GM21576 (cell line): ENCODE data around the gene ANKRD28.
A peak's percentile ranks its signal among the peaks of the same experiment; 100 is the strongest.
"Not testable (repeated sequence)": the region's sequence is repeated elsewhere in the genome, so short reads cannot be mapped to it uniquely, and the experiment has no call there.

Source experiments
- ATAC-seq: cut with Tn5 transposase; IDR thresholded peaks from one replicate; pipeline ENCODE4 v1.9.1; 2021; ENCODE audit warnings: mild to moderate bottlenecking, moderate library complexity; ENCODE audit not compliant: unreplicated experiment

ANKRD28 gene

DNA sequence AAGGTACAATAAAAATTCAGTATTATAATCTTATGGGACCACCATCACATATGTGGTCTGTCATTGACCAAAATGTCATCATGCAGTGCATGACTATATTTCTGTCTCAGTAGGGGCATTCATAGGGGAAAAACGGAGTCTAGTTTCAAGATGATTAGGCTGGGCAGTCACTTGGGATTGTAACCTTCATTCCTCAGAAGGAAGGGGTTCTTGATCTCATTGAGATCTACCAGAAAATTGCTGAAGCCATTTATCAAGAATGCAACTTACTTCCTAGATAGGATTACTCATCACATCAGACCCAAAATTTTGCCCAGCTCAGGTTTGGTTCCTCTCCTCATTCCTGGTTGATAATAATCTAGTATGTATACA, 158.9 kb downstream of the ANKRD28 start:
- no peak for ATAC-seq

DNA sequence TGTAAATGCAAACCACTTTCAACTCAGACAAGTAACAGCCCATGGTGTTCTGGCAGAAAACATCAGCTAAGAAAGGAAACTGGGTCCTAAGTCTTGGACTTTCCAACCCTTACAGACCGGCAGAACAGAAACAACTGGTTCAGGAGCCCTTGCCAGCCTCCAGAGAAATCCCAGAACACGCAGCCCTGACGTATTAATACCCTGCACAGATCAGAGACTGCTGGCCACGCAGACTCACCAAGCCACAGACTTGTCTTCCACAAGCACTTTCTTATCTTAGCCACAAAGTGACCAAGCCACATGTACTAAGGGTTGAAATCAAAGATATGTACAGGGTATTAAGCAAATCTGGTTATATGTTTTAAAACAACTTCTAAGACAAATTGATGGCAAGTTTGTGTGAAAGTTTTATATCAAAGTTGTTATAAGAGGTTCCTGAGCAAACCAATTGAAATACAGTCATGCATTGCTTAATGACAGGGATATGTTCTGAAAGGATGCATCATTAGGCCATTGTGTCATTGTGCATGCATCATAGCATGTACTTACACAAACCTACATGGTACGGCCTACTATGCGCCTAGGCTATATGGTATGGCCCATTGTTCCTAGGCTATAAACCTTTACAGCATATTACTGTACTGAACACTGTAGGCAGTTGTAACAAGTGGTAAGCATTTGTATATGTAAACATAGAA, 159.4 kb downstream of the ANKRD28 start:
- ATAC-seq = no peak

- ATAC-seq = no peak
Measured at GRCh38 chr3:15637131-15637951, 160.4 kb downstream of the ANKRD28 start.

DNA sequence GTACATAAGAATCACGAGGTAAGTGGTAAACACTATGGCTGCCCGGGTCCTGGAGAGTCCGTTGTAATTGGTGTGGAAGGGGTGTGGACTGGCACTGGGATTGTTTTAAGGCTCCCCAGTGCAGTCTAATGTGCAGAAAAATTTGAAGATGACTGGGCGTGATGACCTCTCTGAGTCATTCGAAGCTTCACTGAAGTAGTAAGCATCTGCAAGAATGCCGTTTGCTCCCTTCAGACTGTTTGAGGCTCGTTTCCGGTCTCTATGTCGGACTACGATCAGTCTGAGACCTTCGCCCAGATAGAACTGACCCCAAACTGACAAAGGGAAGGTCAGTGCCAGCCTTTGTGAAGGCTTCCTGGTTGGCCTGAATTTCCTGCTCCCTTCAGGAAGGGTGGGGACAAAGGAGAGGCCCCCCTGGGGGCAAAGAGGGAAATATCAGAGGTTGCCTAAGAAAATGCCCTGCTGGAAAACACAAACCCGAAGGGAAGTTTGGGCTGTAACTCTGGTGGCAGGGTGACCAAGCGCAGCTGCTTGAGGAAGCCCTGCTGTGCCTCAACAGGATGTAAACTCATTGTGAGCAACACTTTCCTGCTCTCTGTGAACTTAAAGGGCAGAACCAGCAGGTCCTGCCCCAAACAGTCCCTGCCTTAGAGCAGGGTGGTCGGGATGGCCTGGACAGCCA, 161.6 kb downstream of the ANKRD28 start:
- ATAC-seq = peak; percentile 45

DNA sequence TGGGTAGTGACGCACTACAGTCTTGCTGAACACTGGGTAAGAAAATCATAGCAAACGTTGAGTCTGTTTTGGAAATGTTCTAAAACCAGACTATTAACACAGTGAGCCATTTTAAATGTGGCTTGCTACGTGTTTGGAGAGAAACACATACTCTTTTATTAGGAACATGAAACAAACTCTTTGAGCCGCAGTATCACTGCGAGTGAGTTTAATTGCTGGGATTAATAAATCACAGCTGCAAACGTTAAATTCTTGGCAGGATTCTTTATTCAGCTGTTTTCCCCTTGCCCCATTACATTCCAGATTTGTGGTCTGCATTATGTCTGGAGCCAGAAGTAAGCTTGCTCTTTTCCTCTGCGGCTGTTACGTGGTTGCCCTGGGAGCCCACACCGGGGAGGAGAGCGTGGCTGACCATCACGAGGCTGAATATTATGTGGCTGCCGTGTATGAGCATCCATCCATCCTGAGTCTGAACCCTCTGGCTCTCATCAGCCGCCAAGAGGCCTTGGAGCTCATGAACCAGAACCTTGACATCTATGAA, 162.6 kb downstream of the ANKRD28 start:
- ATAC-seq = no peak

- ATAC-seq = no peak
Measured at GRCh38 chr3:15634671-15635070, 163.1 kb downstream of the ANKRD28 start.

- no peak for ATAC-seq
Measured at GRCh38 chr3:15633766-15634598, 163.8 kb downstream of the ANKRD28 start.

DNA sequence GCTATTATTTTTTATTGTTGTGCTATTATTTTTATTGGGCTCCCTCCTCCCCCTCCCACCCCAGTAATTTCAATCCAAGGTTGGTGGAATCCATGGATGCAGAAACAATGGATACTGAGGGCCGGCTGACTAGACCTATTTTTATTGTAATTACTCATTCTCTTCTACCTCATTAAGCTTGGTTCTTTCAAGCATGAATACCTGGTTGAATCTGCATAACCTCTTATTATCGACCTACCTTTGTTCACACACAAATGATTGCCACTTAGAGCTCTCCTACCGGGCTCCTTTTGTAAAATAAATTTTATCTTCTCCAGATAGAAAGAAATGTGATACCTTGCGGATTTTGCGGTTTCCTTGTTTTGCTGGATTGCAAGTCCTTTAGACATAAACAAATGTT, 164.6 kb downstream of the ANKRD28 start:
- ATAC-seq = no peak

- ATAC-seq = no peak
Measured at GRCh38 chr3:15632212-15632580, 165.6 kb downstream of the ANKRD28 start.

DNA sequence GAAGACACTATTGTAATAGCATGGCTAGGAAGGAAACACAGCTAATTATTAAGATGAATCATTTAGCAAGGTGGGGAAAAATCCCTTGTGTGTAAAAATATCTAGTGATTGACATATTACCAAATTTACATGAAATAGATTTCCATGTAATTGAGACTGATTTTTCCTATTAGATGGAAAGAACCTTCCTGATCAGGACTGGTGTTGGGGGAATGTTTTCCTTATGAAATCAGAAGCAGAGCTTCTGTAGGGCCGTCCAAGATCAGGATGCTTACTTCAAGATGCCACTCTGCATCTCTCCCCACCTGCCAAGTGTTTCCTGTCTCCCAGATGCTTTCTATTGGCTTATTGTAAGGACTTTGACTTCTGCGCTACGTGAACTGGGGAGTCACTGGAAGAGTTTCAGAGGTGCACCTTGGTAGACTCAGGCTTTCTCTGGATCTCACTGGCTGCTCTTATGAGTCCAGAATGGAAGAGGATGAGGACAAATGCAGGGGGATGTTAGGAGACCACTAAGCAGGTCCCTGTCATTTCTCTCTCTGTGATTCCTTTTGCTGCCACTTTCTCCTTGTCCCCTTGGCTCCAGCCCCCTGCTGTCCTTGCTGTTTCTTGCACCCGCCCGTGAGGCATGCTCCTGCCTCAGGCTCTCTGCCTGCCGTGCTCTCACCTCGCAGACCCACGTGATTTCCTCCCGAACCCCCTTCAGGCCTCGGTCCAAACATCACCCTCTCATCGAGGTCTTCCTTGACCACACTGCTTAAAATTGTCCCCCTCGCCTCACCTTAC, 166.2 kb downstream of the ANKRD28 start:
- no peak for ATAC-seq

DNA sequence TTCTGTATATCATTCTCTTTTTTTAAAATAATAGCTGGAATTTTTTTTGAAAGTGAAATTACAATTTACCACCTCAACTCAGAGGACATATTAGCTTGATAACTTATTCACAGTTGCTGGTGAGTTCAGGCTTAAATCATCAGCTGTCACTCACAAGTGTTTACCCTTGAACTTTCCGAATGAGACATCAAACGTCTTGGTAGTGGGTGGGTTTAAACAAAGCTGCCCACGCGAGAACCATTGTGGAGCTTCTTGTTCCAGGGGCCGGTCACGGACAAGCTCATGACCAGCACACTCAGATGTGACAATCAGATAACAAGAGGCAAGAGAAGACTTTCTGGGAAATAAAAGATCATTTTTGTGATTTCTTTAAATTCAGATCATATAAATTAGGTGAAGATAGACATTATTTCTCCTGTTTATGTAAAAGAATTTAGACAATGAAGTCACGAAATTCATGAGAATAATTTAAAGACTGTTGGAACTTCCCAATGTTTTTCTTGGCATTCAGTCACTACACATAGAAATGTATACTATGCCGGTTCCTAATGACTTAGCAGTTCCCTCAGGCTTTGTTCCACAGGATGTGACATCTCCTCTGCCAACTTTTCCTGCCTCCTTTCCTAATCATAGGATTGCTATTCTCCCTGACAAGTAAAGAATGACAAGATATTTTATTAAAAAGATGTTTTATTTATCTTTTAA, 167.0 kb downstream of the ANKRD28 start:
- ATAC-seq = peak; percentile 21

DNA sequence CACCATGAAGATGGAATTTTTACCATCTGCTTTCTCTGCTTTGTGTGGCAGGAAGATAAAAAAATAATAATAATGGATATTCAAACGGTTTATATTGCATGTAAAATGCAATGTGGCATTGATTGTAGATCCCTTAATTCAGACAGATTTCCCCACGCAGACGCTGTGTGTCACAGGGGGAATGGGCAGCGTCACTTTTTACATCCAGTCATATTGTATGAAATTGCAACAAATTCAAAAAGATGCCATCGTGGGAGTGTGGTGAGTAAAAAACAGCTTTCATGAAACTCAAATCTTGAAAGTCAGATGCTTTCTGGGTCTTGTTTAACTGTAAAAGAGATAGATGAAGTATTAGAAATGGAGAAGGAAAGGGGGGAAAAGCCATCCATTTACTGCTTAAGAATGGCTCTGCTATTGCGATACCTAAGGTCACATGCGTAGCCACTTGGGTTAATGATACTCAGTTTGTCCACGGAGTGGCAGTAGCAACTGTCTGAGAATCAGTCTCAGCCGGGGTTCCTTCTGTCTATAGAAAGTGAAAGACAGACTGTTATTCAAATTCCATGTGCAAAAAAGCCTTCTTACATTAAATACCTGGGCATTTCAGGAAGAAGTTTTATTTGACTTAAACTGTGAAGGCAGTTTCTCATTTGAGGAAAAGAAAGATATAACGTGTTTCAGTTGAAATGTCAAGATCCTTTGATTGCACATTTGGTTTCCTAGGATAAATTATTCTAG, 167.8 kb downstream of the ANKRD28 start:
- ATAC-seq = peak; percentile 96

- ATAC-seq = no peak
Measured at GRCh38 chr3:15628967-15629366, 168.8 kb downstream of the ANKRD28 start.

DNA sequence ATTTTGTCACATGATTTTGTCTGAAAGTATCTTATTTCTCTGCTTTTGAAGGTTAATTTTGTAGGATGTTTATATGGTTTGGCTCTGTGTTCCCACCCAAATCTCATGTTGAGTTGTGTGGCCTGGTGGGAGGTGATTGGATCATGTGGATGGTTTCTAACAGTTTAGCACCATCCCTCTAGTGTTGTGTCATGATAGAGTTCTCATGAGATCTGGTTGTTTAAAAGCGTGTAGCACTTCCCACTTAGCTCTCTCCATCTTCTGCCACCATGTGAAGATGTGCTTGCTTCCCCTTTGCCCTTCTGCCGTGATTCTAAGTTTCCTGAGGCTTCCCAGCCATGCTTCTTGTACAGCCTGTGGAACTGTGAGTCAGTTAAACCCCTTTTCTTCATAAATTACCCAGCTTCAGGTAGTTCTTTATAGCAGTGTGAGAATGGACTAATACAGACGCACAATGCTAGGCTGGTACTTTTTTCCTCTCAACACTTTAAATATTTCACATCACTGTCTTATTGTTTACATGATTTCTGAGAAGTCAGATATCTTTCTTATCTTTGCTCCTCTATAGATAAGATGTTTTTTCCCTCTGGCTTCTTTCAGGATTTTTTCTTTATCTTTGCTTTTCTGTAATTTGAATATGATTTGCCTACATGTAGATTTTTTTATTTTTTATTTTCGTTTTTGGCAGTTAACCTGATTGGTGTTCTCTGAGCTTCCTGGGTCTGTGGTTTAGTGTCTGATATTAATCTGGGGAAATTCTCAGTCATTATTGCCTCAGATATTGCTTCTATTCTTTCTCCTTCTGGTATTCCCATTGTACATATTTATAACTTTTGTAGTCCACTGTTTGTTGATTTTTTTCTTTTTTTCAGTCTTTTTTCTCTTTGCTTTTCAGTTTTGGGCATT, 174.0 kb downstream of the ANKRD28 start:
- ATAC-seq = no peak

- ATAC-seq = not testable (repeated sequence)
Measured at GRCh38 chr3:15619659-15620464, 177.9 kb downstream of the ANKRD28 start.
